C4-2B (cell line): ENCODE results near the gene NPIPB13.
"Not testable (repeated sequence)": the region's sequence is repeated elsewhere in the genome, so short reads cannot be mapped to it uniquely, and the experiment has no call there.

Experiments used
- CTCF ChIP-seq: fragments of 450-650 bp; conservative IDR thresholded peaks from 2 replicates; pipeline ENCODE4 v1.5.1; 2017; ENCODE audit warnings: mild to moderate bottlenecking
- ZFX ChIP-seq: fragments of 450-650 bp; IDR thresholded peaks from 2 replicates; pipeline ENCODE4 v1.6.1; 2017

DNA sequence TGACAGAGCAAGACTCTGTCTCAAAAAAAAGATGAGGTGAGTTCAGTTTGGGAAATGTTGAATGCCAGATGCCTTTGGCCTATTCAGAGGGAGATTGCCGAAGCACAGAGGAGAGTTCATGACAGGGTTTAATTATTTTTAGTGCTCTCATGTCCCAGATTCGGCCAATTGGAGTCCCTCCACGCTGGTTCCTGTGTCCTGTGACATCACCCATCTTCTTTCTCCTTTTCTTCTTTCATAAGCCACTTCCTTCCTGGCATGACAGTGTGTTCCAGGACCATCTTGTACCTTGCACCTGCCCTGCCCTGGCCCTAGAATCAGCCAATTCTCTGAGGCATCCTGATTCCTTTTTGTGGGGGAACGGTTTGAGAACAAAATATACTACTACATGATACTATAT, 36.9 kb downstream of the NPIPB13 start:
- not testable (repeated sequence) for TF ChIP-seq CTCF, ZFX
